Measurements from ENCODE around the gene GPRC5B. TPM values are rescaled to one million over a fixed set of nuclear protein-coding genes. Genes with fewer than 3 reads are reported as not detected.

Gene GPRC5B
- total RNA-seq, 2 experiments from 2014 or later: not detected

DNA sequence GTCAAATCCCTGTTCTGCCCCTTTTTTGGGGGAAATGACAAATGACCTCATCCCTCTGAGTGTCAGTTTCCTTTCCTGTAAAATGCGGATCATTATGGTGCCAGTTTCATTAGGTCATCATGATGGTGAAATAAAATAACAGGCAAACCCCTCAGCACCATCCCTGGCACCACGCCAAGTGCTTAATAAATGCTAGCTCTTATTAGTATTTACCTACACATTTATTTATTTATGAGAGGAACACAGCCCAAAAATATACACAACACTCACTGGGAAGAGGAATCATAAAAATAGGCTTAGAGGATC, 28.6 kb upstream of the GPRC5B start:
- POLR2A ChIA-PET: no interaction called here
- DNase-seq (no peak), ATAC-seq (no peak)
- H3K27me3 Mint-ChIP-seq: peaks cover 4% of the 10 kb centered on the region
- no peaks in the 10 kb centered on the region for H3K36me3 Mint-ChIP-seq (ENCODE audit: low read depth)
- intact Hi-C loops (cut with micrococcal nuclease): no loop called here
- no peaks in the 10 kb centered on the region for H3K9me3 Mint-ChIP-seq
- no peaks in the 10 kb centered on the region for H3K4me1 Mint-ChIP-seq (ENCODE audit: low read depth)
- no peak overlapping the region for H3K4me3 Mint-ChIP-seq
- TF ChIP-seq, protein P1, sequence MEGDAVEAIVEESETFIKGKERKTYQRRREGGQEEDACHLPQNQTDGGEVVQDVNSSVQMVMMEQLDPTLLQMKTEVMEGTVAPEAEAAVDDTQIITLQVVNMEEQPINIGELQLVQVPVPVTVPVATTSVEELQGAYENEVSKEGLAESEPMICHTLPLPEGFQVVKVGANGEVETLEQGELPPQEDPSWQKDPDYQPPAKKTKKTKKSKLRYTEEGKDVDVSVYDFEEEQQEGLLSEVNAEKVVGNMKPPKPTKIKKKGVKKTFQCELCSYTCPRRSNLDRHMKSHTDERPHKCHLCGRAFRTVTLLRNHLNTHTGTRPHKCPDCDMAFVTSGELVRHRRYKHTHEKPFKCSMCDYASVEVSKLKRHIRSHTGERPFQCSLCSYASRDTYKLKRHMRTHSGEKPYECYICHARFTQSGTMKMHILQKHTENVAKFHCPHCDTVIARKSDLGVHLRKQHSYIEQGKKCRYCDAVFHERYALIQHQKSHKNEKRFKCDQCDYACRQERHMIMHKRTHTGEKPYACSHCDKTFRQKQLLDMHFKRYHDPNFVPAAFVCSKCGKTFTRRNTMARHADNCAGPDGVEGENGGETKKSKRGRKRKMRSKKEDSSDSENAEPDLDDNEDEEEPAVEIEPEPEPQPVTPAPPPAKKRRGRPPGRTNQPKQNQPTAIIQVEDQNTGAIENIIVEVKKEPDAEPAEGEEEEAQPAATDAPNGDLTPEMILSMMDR (IDR thresholded peaks at IDR 0.05): no peak
- CTCF ChIA-PET: interaction anchor here (1.3 to 1.5 kb wide), 2 partner anchors 14 to 388 kb away, joined by 3 read pairs; no protein-coding TSS in a partner anchor
- no peak overlapping the region for H3K27ac Mint-ChIP-seq

DNA sequence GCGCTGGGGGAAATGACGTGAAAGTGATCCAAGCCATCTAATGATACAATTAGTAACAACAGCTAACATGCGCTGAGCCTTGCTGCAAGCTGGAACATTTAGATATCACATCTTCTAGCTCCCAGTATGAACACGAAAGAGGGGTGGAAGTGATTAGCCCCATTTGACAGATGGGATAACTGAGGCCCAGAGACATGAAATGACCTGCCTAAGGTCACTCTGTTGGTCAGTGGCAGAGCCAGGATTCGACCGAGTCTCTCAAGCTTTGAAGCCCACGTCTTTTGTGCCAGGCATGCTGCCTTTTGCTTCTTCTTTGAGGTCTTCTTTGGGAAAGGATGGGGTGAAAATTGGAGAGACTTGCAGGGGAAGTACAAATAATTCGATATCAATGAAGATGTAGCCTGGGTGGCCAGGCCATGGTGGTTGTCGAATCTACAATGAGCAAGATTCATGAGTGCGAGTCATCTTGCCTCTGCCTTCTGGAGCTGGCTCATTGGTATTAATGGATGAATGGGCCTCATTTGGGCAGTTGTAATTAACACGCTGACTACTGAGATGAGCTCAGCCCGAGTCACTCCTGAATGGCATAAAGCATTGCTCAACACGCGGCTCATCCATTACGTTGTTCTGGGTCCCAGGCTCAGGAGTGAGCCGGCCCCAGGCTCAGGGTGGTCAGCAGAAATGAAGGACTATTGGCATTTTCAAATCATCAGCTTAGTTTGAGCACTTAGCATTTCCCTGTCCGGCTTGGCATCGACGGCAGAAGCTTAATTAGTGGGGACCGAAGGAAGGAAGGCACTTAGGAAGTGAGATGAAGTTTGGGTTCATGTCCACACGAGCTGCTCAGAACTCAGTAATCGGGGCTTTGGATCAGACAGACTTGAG, 28.0 kb upstream of the GPRC5B start:
- Mint-ChIP-seq H3K36me3 (ENCODE audit: low read depth) (no peaks in the 10 kb centered on the region), H3K4me1 (ENCODE audit: low read depth) (peaks cover 4% of the 10 kb centered on the region), H3K9me3 (no peaks in the 10 kb centered on the region), H3K27me3 (peaks cover 10% of the 10 kb centered on the region), H3K4me3 (no peak overlapping the region), H3K27ac (no peak overlapping the region)
- ATAC-seq (no peak), DNase-seq (no peak)
- intact Hi-C loops (cut with micrococcal nuclease): no loop called here
- POLR2A ChIA-PET: no interaction called here
- TF ChIP-seq, protein P1 (IDR thresholded peaks at IDR 0.05): no peak
- CTCF ChIA-PET: interaction anchor here (1.3 to 1.5 kb wide), 2 partner anchors 14 to 389 kb away, joined by 3 read pairs; no protein-coding TSS in a partner anchor

DNA sequence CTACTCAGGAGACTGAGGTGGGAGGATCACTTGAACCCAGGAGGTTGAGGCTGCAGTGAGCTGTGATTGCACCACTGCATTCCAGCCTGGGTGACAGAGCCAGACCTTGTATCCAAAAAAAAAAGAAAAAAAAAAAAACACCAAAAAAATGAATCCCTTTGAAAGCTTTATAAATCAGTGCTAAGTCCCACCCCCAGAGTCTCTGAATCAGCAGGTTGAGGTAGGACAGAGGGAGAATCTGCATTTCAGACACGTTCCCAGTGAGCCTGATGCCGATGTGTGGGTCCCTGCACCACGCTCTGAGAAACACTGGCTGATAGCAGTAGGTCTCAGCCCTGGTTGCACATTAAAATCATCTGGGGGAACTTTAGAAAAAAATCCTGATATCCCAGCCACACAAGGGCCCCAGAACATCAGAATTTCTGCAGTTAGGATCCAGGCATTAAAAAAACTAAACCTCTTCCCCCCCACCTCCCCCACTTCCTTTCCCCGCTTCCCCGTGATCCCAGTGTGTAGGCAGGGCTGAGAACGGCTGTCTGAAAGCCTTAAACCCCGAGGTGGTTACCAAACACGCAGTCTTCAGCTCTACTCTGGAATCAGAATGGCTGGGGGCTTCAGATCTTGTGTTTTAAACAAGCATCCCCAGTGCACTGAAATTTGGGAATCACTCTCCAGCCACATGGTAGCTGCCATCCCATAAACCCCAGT, 27.3 kb upstream of the GPRC5B start:
- no peaks in the 10 kb centered on the region for H3K36me3 Mint-ChIP-seq (ENCODE audit: low read depth)
- CTCF ChIA-PET: interaction anchor here (1.0 to 1.5 kb wide), 4 partner anchors 12 to 474 kb away, joined by 3 read pairs; no protein-coding TSS in a partner anchor

DNA sequence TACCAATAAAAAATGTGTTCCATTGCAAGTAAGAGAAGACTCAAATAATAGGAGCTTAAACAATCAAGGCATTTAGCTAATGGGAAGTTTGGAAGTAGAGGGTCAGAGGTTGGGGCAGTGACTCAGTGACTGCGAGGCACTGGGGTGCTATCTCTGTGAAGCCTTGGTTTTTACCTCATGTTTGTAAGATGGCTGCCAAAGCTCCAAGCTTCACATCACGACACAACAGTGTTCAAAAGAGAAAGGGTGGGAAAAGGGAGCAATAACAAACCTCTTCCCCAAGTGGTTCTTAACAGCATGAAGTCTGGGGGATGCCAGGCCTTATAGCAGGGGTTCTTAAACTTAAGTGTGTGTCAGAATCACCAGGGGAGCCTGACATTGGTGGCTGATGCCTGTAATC, 26.6 kb upstream of the GPRC5B start:
- H3K4me3 Mint-ChIP-seq: no peak overlapping the region
- H3K27me3 Mint-ChIP-seq: peaks cover 15% of the 10 kb centered on the region
- intact Hi-C loops (cut with micrococcal nuclease): no loop called here
- CTCF ChIA-PET: interaction anchor here (1.0 kb wide), 2 partner anchors 11 to 475 kb away, joined by 3 read pairs; no protein-coding TSS in a partner anchor
- DNase-seq (no peak), ATAC-seq (no peak)
- no peak overlapping the region for H3K27ac Mint-ChIP-seq
- POLR2A ChIA-PET: no interaction called here
- TF ChIP-seq, protein P1 (IDR thresholded peaks at IDR 0.05): no peak
- H3K36me3 Mint-ChIP-seq (ENCODE audit: low read depth): no peaks in the 10 kb centered on the region
- peaks cover 11% of the 10 kb centered on the region for H3K4me1 Mint-ChIP-seq (ENCODE audit: low read depth)
- no peaks in the 10 kb centered on the region for H3K9me3 Mint-ChIP-seq

More for the DNA sequence above, 27.3 kb upstream of the GPRC5B start:
- Mint-ChIP-seq H3K27ac (no peak overlapping the region), H3K4me1 (ENCODE audit: low read depth) (peaks cover 11% of the 10 kb centered on the region), H3K9me3 (no peaks in the 10 kb centered on the region), H3K27me3 (peaks cover 15% of the 10 kb centered on the region), H3K4me3 (no peak overlapping the region)
- TF ChIP-seq, protein P1 (IDR thresholded peaks at IDR 0.05): no peak
- POLR2A ChIA-PET: no interaction called here
- DNase-seq (no peak), ATAC-seq (no peak)
- intact Hi-C loops (cut with micrococcal nuclease): no loop called here
